ENCODE results near the gene MYCT1. TPM values are rescaled to one million over a fixed set of nuclear protein-coding genes. Genes with fewer than 3 reads are reported as not detected.

MYCT1 gene
- total RNA-seq, result not detected in 2 replicates
- long read RNA-seq, result 0 reads

GRCh38 chr6:152697634-152698033 is at the start of gene MYCT1:
Gene MYCT1 (plus strand): TSS chr6:152697897. CDS start chr6:152697903, 6 bp downstream.
- DNase-seq (ENCODE audit: low spot score, unreplicated experiment), result no peak
- Mint-ChIP-seq H3K4me3 (ENCODE audit: low read depth) (no peak within 1 kb of the TSS), H3K36me3 (ENCODE audit: insufficient read depth) (no peaks in the 10 kb centered on the region), H3K4me1 (ENCODE audit: low read depth) (no peaks in the 10 kb centered on the region), H3K27me3 (no peaks in the 10 kb centered on the region), H3K9me3 (ENCODE audit: low read depth) (no peaks in the 10 kb centered on the region), H3K27ac (no peak within 1 kb of the TSS)
- no peak for TF ChIP-seq CTCF (IDR thresholded peaks at IDR 0.05; ENCODE audit: unreplicated experiment)

- Mint-ChIP-seq H3K36me3 (ENCODE audit: insufficient read depth) (no peaks in the 10 kb centered on the region), H3K4me1 (ENCODE audit: low read depth) (no peaks in the 10 kb centered on the region), H3K27me3 (no peaks in the 10 kb centered on the region), H3K27ac (no peak overlapping the region), H3K4me3 (ENCODE audit: low read depth) (no peak overlapping the region), H3K9me3 (ENCODE audit: low read depth) (no peaks in the 10 kb centered on the region)
- no peak for DNase-seq (ENCODE audit: low spot score, unreplicated experiment)
- no peak for TF ChIP-seq CTCF (IDR thresholded peaks at IDR 0.05; ENCODE audit: unreplicated experiment)
Measured at GRCh38 chr6:152648105-152648504, 49.6 kb upstream of the MYCT1 start.

GRCh38 chr6:152651986-152652385 is 45.7 kb upstream of the MYCT1 start:
- TF ChIP-seq CTCF (IDR thresholded peaks at IDR 0.05; ENCODE audit: unreplicated experiment), result no peak
- H3K4me1 Mint-ChIP-seq (ENCODE audit: low read depth), result no peaks in the 10 kb centered on the region
- H3K4me3 Mint-ChIP-seq (ENCODE audit: low read depth), result no peak overlapping the region
- no peaks in the 10 kb centered on the region for H3K27me3 Mint-ChIP-seq
- no peaks in the 10 kb centered on the region for H3K36me3 Mint-ChIP-seq (ENCODE audit: insufficient read depth)
- no peaks in the 10 kb centered on the region for H3K9me3 Mint-ChIP-seq (ENCODE audit: low read depth)
- no peak for DNase-seq (ENCODE audit: low spot score, unreplicated experiment)
- H3K27ac Mint-ChIP-seq, result no peak overlapping the region

- Mint-ChIP-seq H3K36me3 (ENCODE audit: insufficient read depth) (no peaks in the 10 kb centered on the region), H3K27ac (no peak overlapping the region), H3K27me3 (no peaks in the 10 kb centered on the region), H3K4me1 (ENCODE audit: low read depth) (no peaks in the 10 kb centered on the region), H3K9me3 (ENCODE audit: low read depth) (peaks cover 2% of the 10 kb centered on the region), H3K4me3 (ENCODE audit: low read depth) (no peak overlapping the region)
- no peak for TF ChIP-seq CTCF (IDR thresholded peaks at IDR 0.05; ENCODE audit: unreplicated experiment)
- DNase-seq (ENCODE audit: low spot score, unreplicated experiment), result no peak
Measured at GRCh38 chr6:152661776-152662175, 35.9 kb upstream of the MYCT1 start.

- H3K4me1 Mint-ChIP-seq (ENCODE audit: low read depth), result no peaks in the 10 kb centered on the region
- H3K36me3 Mint-ChIP-seq (ENCODE audit: insufficient read depth), result no peaks in the 10 kb centered on the region
- no peaks in the 10 kb centered on the region for H3K27me3 Mint-ChIP-seq
- TF ChIP-seq CTCF (IDR thresholded peaks at IDR 0.05; ENCODE audit: unreplicated experiment), result peak; percentile 49
- peaks cover 4% of the 10 kb centered on the region for H3K9me3 Mint-ChIP-seq (ENCODE audit: low read depth)
- no peak for DNase-seq (ENCODE audit: low spot score, unreplicated experiment)
- H3K4me3 Mint-ChIP-seq (ENCODE audit: low read depth), result no peak overlapping the region
- no peak overlapping the region for H3K27ac Mint-ChIP-seq
Measured at GRCh38 chr6:152669895-152670294, 27.8 kb upstream of the MYCT1 start.
